22Rv1 (cell line): ENCODE data around the gene PPP2R2B.

Experiments
- CTCF ChIP-seq: fragments of 450-650 bp; IDR thresholded peaks from 2 replicates; pipeline ENCODE4 v1.5.1; 2017; ENCODE audit warnings: mild to moderate bottlenecking
- ZFX ChIP-seq: fragments of 450-650 bp; IDR thresholded peaks from 2 replicates; pipeline ENCODE4 v1.6.1; 2017; ENCODE audit warnings: antibody characterized with exemption, borderline replicate concordance

- no peak for TF ChIP-seq CTCF
- TF ChIP-seq ZFX, result no peak
These were observed 50.7 kb downstream of the PPP2R2B start for GRCh38 chr5:146827901-146828300.
